Measurements from ENCODE around the gene LRRK2. TPM values are rescaled to one million over a fixed set of nuclear protein-coding genes. Genes with fewer than 3 reads are reported as not detected.

LRRK2 gene
- total RNA-seq, 2 donors from 2014 or later = 28.8 to 32.0 TPM

- ATAC-seq (ENCODE audit: insufficient number of reproducible peaks, low FRiP score, low read depth) = no peak
- Histone ChIP-seq H3K27me3 (replicated peaks; ENCODE audit: insufficient read depth) (no peaks in the 10 kb centered on the region), H3K27ac (no peak overlapping the region), H3K36me3 (peaks cover 6% of the 10 kb centered on the region), H3K4me1 (ENCODE audit: control insufficient read depth in 1 of 2, low read depth in 2 of 2) (no peaks in the 10 kb centered on the region), H3K9me3 (no peaks in the 10 kb centered on the region), H3K4me3 (no peak overlapping the region)
- DNase-seq (ENCODE audit: low spot score) = no peak
- no peak for TF ChIP-seq CTCF (IDR thresholded peaks at IDR 0.05)
Measured at GRCh38 chr12:40309001-40309400, 84.2 kb downstream of the LRRK2 start.

DNA sequence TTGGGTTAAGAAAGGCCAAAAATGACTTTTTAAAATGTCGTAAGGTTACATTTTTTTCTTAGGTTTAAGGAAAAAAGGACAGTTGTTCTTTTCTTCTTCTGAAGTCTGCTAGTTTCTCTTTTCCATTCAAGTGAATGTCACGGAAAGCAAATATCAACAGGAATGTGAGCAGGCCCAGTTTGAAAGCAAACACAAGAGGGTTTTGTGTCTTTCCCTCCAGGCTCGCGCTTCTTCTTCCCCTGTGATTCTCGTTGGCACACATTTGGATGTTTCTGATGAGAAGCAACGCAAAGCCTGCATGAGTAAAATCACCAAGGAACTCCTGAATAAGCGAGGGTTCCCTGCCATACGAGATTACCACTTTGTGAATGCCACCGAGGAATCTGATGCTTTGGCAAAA lies 85.4 kb downstream of the LRRK2 start:
- no peak overlapping the region for H3K27ac ChIP-seq
- no peak for ATAC-seq (ENCODE audit: insufficient number of reproducible peaks, low FRiP score, low read depth)

GRCh38 chr12:40312196-40312595 lies 87.4 kb downstream of the LRRK2 start:
- no peaks in the 10 kb centered on the region for H3K27me3 ChIP-seq (replicated peaks; ENCODE audit: insufficient read depth)
- no peak for TF ChIP-seq CTCF (IDR thresholded peaks at IDR 0.05)
- H3K27ac ChIP-seq = no peak overlapping the region
- H3K4me1 ChIP-seq (ENCODE audit: control insufficient read depth in 1 of 2, low read depth in 2 of 2) = no peaks in the 10 kb centered on the region
- H3K36me3 ChIP-seq = peaks cover 6% of the 10 kb centered on the region
- no peak overlapping the region for H3K4me3 ChIP-seq
- DNase-seq (ENCODE audit: low spot score) (no peak), ATAC-seq (ENCODE audit: insufficient number of reproducible peaks, low FRiP score, low read depth) (no peak)
- no peaks in the 10 kb centered on the region for H3K9me3 ChIP-seq

More for the DNA sequence above, 85.4 kb downstream of the LRRK2 start:
- no peak for DNase-seq (ENCODE audit: low spot score)
- TF ChIP-seq CTCF (IDR thresholded peaks at IDR 0.05) = no peak
- Histone ChIP-seq H3K4me1 (ENCODE audit: control insufficient read depth in 1 of 2, low read depth in 2 of 2) (no peaks in the 10 kb centered on the region), H3K36me3 (peaks cover 6% of the 10 kb centered on the region), H3K4me3 (no peak overlapping the region), H3K27me3 (replicated peaks; ENCODE audit: insufficient read depth) (no peaks in the 10 kb centered on the region), H3K9me3 (no peaks in the 10 kb centered on the region)

DNA sequence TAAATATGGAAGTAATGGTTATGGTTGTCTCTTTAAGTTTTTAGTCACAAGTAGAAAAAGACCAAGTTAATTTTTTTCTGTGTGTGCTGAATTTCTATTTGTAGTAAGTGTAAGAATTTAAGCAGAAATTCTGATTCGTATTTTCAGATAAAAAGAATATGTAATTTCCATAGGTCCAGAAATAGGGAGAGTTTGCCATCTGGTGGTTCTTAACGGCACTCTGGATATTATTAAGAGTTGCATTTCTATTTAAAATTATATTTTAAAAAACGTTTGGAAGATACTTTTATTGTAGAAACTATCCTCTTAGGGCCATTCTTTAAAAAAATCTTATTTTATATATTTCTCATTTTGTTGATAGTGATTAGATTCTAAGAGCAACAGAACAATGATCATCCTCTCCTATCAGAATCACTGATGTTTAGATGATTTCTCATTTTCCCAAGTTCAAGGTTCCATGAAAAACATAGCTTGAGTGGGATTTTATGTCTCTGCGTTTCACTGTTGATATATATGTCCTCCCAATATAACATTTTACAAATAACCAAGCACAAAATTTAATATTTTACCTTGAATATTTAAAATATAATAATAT lies 88.3 kb downstream of the LRRK2 start:
- no peaks in the 10 kb centered on the region for H3K9me3 ChIP-seq
- no peak for DNase-seq (ENCODE audit: low spot score)
- peaks cover 6% of the 10 kb centered on the region for H3K36me3 ChIP-seq
- peak; percentile 32 for TF ChIP-seq CTCF (IDR thresholded peaks at IDR 0.05)
- H3K27ac ChIP-seq = no peak overlapping the region
- H3K4me1 ChIP-seq (ENCODE audit: control insufficient read depth in 1 of 2, low read depth in 2 of 2) = no peaks in the 10 kb centered on the region
- ATAC-seq (ENCODE audit: insufficient number of reproducible peaks, low FRiP score, low read depth) = no peak
- H3K4me3 ChIP-seq = no peak overlapping the region
- no peaks in the 10 kb centered on the region for H3K27me3 ChIP-seq (replicated peaks; ENCODE audit: insufficient read depth)

GRCh38 chr12:40313928-40314327 lies 89.1 kb downstream of the LRRK2 start:
- H3K27ac ChIP-seq = no peak overlapping the region
- no peak for TF ChIP-seq CTCF (IDR thresholded peaks at IDR 0.05)
- no peaks in the 10 kb centered on the region for H3K9me3 ChIP-seq
- H3K36me3 ChIP-seq = peaks cover 6% of the 10 kb centered on the region
- no peaks in the 10 kb centered on the region for H3K4me1 ChIP-seq (ENCODE audit: control insufficient read depth in 1 of 2, low read depth in 2 of 2)
- no peak for DNase-seq (ENCODE audit: low spot score)
- no peak overlapping the region for H3K4me3 ChIP-seq
- ATAC-seq (ENCODE audit: insufficient number of reproducible peaks, low FRiP score, low read depth) = no peak
- H3K27me3 ChIP-seq (replicated peaks; ENCODE audit: insufficient read depth) = no peaks in the 10 kb centered on the region

All from thoracic aorta (tissue), 2 donors.